Neural cell (in vitro differentiated cells): Measurements from ENCODE around the gene BLM. TPM values are rescaled to one million over a fixed set of nuclear protein-coding genes. Genes with fewer than 3 reads are reported as not detected.

Source experiments
- H2AFZ ChIP-seq: fragments of 200-600, 300-800 bp; sonication (generic), shearing (Covaris generic); 2 replicates; pipeline ENCODE4 v1.6.0; 2014; ENCODE audit warnings: low read depth, mild to moderate bottlenecking, antibody characterized with exemption, low read length, moderate library complexity
- H3F3A ChIP-seq: fragments of 200-600 bp; shearing (Covaris generic); 2 replicates; pipeline ENCODE4 v1.6.1; 2016; ENCODE audit warnings: mild to moderate bottlenecking, moderate library complexity, mixed read lengths, antibody characterized with exemption, low read length; ENCODE audit not compliant: insufficient read depth, poor library complexity, severe bottlenecking
- H3K27ac ChIP-seq: fragments of 200-600, 300-800 bp; sonication (generic), shearing (Covaris generic); 2 replicates; pipeline ENCODE4 v1.5.1; 2014; ENCODE audit warnings: mild to moderate bottlenecking, low read length, moderate library complexity
- H3K27me3 ChIP-seq: fragments of 300-800, 200-600 bp; sonication (generic), shearing (Covaris generic); 2 replicates; pipeline ENCODE4 v1.6.0; 2014; ENCODE audit warnings: mild to moderate bottlenecking, low read depth, low read length, moderate library complexity; ENCODE audit not compliant: insufficient read depth
- H3K36me3 ChIP-seq: fragments of 300-800, 200-600 bp; sonication (generic), shearing (Covaris generic); 2 replicates; pipeline ENCODE4 v1.5.1; 2014; ENCODE audit warnings: mild to moderate bottlenecking, antibody characterized with exemption, low read length, moderate library complexity; ENCODE audit not compliant: insufficient read depth
- H3K4me2 ChIP-seq: fragments of 300-800, 200-600 bp; sonication (generic), shearing (Covaris generic); 2 replicates; pipeline ENCODE4 v1.6.0; 2014; ENCODE audit warnings: mild to moderate bottlenecking, low read length
- H3K4me3 ChIP-seq: fragments of 300-800, 200-600 bp; sonication (generic), shearing (Covaris generic); 2 replicates; pipeline ENCODE4 v1.5.1; 2014; ENCODE audit warnings: mild to moderate bottlenecking, low read length, moderate library complexity
- H3K79me2 ChIP-seq: fragments of 200-600 bp; shearing (Covaris generic); replicated peaks from 2 replicates; pipeline ENCODE4 v1.6.0; 2014; ENCODE audit warnings: mild to moderate bottlenecking, low read length, moderate library complexity; ENCODE audit not compliant: insufficient read depth
- H3K9ac ChIP-seq: fragments of 300-800, 200-600 bp; sonication (generic), shearing (Covaris generic); 2 replicates; pipeline ENCODE4 v1.6.1; 2016; ENCODE audit warnings: mild to moderate bottlenecking, low read length, mixed read lengths
- H3K9me2 ChIP-seq: fragments of 200-600 bp; shearing (Covaris generic); 2 replicates; pipeline ENCODE4 v1.6.1; 2016; ENCODE audit warnings: mild to moderate bottlenecking, low read length, mixed read lengths; ENCODE audit not compliant: insufficient read depth
- H3K9me3 ChIP-seq: fragments of 200-600, 300-800 bp; sonication (generic), shearing (Covaris generic); 2 replicates; pipeline ENCODE4 v1.6.1; 2016; ENCODE audit warnings: mild to moderate bottlenecking, mixed run types, low read length, moderate library complexity, mixed read lengths
- H4K20me1 ChIP-seq: fragments of 200-600 bp; shearing (Covaris generic); 2 replicates; pipeline ENCODE4 v1.6.1; 2016; ENCODE audit warnings: mild to moderate bottlenecking, mixed run types; ENCODE audit not compliant: insufficient read depth
- EP300 ChIP-seq: fragments of 450-650 bp; conservative IDR thresholded peaks from 2 replicates; pipeline ENCODE4 v1.6.1; 2014; ENCODE audit warnings: antibody characterized with exemption, mild to moderate bottlenecking, moderate library complexity; ENCODE audit not compliant: poor library complexity, severe bottlenecking
- EZH2 ChIP-seq: fragments of 200-600, 300-800 bp; shearing (Covaris generic), sonication (generic); IDR thresholded peaks from 2 replicates; pipeline ENCODE4 v1.6.1; 2014; ENCODE audit warnings: antibody characterized with exemption, low read length, borderline replicate concordance, mild to moderate bottlenecking; ENCODE audit not compliant: insufficient read depth, poor library complexity, severe bottlenecking
- MXI1 ChIP-seq: fragments of 450-650 bp; conservative IDR thresholded peaks from 2 replicates; pipeline ENCODE4 v1.6.1; 2014; ENCODE audit warnings: antibody characterized with exemption, mild to moderate bottlenecking; ENCODE audit not compliant: poor library complexity, severe bottlenecking
- POLR2AphosphoS5 ChIP-seq: IDR thresholded peaks from 2 replicates; pipeline ENCODE4 v1.6.1; 2012
- RAD21 ChIP-seq: fragments of 450-650 bp; conservative IDR thresholded peaks from 2 replicates; pipeline ENCODE4 v1.6.1; 2014; ENCODE audit warnings: antibody characterized with exemption, mild to moderate bottlenecking, moderate library complexity
- SMC3 ChIP-seq: fragments of 450-650 bp; conservative IDR thresholded peaks from 2 replicates; pipeline ENCODE4 v1.6.1; 2014; ENCODE audit warnings: antibody characterized with exemption, mild to moderate bottlenecking, moderate library complexity; ENCODE audit not compliant: poor library complexity
- TAF1 ChIP-seq: IDR thresholded peaks from 2 replicates; pipeline ENCODE4 v1.6.1; 2012; ENCODE audit warnings: low read depth
- polyA plus RNA-seq: library from polyadenylated mRNA; depleted of rRNA; stranded (reverse); fragments of >200 nt; gene quantifications from 2 replicates; pipeline ENCODE4 v1.2.3, GENCODE V29; 2014
- TF ChIP-seq, protein P1 (sequence below): fragments of 450-650 bp; IDR thresholded peaks from 2 replicates; pipeline ENCODE4 v1.5.1; 2014; ENCODE audit warnings: antibody characterized with exemption, mild to moderate bottlenecking, moderate library complexity; ENCODE audit not compliant: poor library complexity, severe bottlenecking
- TF ChIP-seq, protein P2 (sequence below): IDR thresholded peaks from 2 replicates; pipeline ENCODE4 v1.6.1; 2012; ENCODE audit warnings: borderline replicate concordance

The BLM gene
- polyA plus RNA-seq, 1 donor from 2014 or later: 4.5 TPM

GRCh38 chr15:90829942-90830440 lies 112.8 kb downstream of the BLM start:
- Histone ChIP-seq H3K27me3 (no peaks in the 10 kb centered on the region), H3K9me2 (no peaks in the 10 kb centered on the region), H3K9me3 (no peaks in the 10 kb centered on the region), H3K79me2 (no peaks in the 10 kb centered on the region), H3K4me2 (no peak overlapping the region), H2AFZ (no peak overlapping the region), H3F3A (no peaks in the 10 kb centered on the region), H3K4me3 (no peak overlapping the region), H3K36me3 (no peaks in the 10 kb centered on the region), H4K20me1 (no peaks in the 10 kb centered on the region), H3K27ac (no peak overlapping the region), H3K9ac (no peak overlapping the region)
- TF ChIP-seq EZH2 (no peak), SMC3 (no peak), RAD21 (no peak), EP300 (no peak), MXI1 (no peak), TAF1 (no peak), POLR2AphosphoS5 (no peak)
- TF ChIP-seq, protein P1, sequence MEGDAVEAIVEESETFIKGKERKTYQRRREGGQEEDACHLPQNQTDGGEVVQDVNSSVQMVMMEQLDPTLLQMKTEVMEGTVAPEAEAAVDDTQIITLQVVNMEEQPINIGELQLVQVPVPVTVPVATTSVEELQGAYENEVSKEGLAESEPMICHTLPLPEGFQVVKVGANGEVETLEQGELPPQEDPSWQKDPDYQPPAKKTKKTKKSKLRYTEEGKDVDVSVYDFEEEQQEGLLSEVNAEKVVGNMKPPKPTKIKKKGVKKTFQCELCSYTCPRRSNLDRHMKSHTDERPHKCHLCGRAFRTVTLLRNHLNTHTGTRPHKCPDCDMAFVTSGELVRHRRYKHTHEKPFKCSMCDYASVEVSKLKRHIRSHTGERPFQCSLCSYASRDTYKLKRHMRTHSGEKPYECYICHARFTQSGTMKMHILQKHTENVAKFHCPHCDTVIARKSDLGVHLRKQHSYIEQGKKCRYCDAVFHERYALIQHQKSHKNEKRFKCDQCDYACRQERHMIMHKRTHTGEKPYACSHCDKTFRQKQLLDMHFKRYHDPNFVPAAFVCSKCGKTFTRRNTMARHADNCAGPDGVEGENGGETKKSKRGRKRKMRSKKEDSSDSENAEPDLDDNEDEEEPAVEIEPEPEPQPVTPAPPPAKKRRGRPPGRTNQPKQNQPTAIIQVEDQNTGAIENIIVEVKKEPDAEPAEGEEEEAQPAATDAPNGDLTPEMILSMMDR: no peak
- TF ChIP-seq, protein P2, sequence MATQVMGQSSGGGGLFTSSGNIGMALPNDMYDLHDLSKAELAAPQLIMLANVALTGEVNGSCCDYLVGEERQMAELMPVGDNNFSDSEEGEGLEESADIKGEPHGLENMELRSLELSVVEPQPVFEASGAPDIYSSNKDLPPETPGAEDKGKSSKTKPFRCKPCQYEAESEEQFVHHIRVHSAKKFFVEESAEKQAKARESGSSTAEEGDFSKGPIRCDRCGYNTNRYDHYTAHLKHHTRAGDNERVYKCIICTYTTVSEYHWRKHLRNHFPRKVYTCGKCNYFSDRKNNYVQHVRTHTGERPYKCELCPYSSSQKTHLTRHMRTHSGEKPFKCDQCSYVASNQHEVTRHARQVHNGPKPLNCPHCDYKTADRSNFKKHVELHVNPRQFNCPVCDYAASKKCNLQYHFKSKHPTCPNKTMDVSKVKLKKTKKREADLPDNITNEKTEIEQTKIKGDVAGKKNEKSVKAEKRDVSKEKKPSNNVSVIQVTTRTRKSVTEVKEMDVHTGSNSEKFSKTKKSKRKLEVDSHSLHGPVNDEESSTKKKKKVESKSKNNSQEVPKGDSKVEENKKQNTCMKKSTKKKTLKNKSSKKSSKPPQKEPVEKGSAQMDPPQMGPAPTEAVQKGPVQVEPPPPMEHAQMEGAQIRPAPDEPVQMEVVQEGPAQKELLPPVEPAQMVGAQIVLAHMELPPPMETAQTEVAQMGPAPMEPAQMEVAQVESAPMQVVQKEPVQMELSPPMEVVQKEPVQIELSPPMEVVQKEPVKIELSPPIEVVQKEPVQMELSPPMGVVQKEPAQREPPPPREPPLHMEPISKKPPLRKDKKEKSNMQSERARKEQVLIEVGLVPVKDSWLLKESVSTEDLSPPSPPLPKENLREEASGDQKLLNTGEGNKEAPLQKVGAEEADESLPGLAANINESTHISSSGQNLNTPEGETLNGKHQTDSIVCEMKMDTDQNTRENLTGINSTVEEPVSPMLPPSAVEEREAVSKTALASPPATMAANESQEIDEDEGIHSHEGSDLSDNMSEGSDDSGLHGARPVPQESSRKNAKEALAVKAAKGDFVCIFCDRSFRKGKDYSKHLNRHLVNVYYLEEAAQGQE: no peak

GRCh38 chr15:90834626-90835025 lies 117.5 kb downstream of the BLM start:
- no peaks in the 10 kb centered on the region for H3F3A ChIP-seq
- no peak overlapping the region for H2AFZ ChIP-seq
- H3K9me3 ChIP-seq: no peaks in the 10 kb centered on the region
- no peaks in the 10 kb centered on the region for H3K27me3 ChIP-seq
- no peaks in the 10 kb centered on the region for H3K9me2 ChIP-seq
- no peak overlapping the region for H3K4me3 ChIP-seq
- H3K79me2 ChIP-seq: no peaks in the 10 kb centered on the region
- no peak overlapping the region for H3K9ac ChIP-seq
- H3K36me3 ChIP-seq: no peaks in the 10 kb centered on the region
- H4K20me1 ChIP-seq: no peaks in the 10 kb centered on the region
- no peak overlapping the region for H3K4me2 ChIP-seq
- H3K27ac ChIP-seq: no peak overlapping the region
- TF ChIP-seq TAF1: no peak
- TF ChIP-seq POLR2AphosphoS5: no peak
- TF ChIP-seq EZH2: no peak
- TF ChIP-seq, protein P1: no peak
- TF ChIP-seq SMC3: no peak
- no peak for TF ChIP-seq RAD21
- no peak for TF ChIP-seq EP300
- TF ChIP-seq, protein P2: no peak
- TF ChIP-seq MXI1: no peak
